HG03575 (cell line): ENCODE data around the gene LPP.

Experiments used
- ATAC-seq: cut with Tn5 transposase; IDR thresholded peaks from one replicate; pipeline ENCODE4 v1.9.1; 2021; ENCODE audit not compliant: unreplicated experiment, insufficient number of reproducible peaks, low FRiP score; ENCODE audit errors: extremely low read depth

LPP gene

GRCh38 chr3:188706176-188706575, 552.2 kb downstream of the LPP start:
- ATAC-seq: no peak

GRCh38 chr3:188706599-188706998, 552.6 kb downstream of the LPP start:
- no peak for ATAC-seq

- ATAC-seq: no peak
These were observed 553.7 kb downstream of the LPP start for GRCh38 chr3:188707381-188708288.

GRCh38 chr3:188711881-188712247, 557.9 kb downstream of the LPP start:
- no peak for ATAC-seq

GRCh38 chr3:188712248-188712924, 558.4 kb downstream of the LPP start:
- no peak for ATAC-seq

GRCh38 chr3:188712991-188713390, 559.0 kb downstream of the LPP start:
- ATAC-seq: no peak

- ATAC-seq: no peak
These were observed 565.6 kb downstream of the LPP start for GRCh38 chr3:188719545-188719944.

GRCh38 chr3:188720215-188720614, 566.3 kb downstream of the LPP start:
- ATAC-seq: no peak

GRCh38 chr3:188720636-188721035, 566.7 kb downstream of the LPP start:
- no peak for ATAC-seq

- no peak for ATAC-seq
These were observed 567.4 kb downstream of the LPP start for GRCh38 chr3:188721312-188721711.

- ATAC-seq: no peak
These were observed 568.0 kb downstream of the LPP start for GRCh38 chr3:188721990-188722389.

GRCh38 chr3:188722963-188723362, 569.0 kb downstream of the LPP start:
- ATAC-seq: no peak

GRCh38 chr3:188727052-188727451, 573.1 kb downstream of the LPP start:
- ATAC-seq: no peak

GRCh38 chr3:188728371-188728896, 574.5 kb downstream of the LPP start:
- no peak for ATAC-seq

- ATAC-seq: no peak
These were observed 575.5 kb downstream of the LPP start for GRCh38 chr3:188729422-188729821.

GRCh38 chr3:188734395-188734794, 580.4 kb downstream of the LPP start:
- ATAC-seq: no peak

- no peak for ATAC-seq
These were observed 585.6 kb downstream of the LPP start for GRCh38 chr3:188739511-188739910.

GRCh38 chr3:188740010-188740409, 586.1 kb downstream of the LPP start:
- ATAC-seq: no peak

GRCh38 chr3:188742755-188743550, 589.0 kb downstream of the LPP start:
- no peak for ATAC-seq
